Measurements from ENCODE around the gene SH3BP5L. TPM values are rescaled to one million over a fixed set of nuclear protein-coding genes. Genes with fewer than 3 reads are reported as not detected.

SH3BP5L gene
- total and polyA plus RNA-seq, 2 of the 13 experiments (the other 11 are each of a cell fraction or from before 2014, with no cell fraction given), result 10.3 to 14.9 TPM

- TF ChIP-seq FOXP1 (IDR thresholded peaks at IDR 0.05), result no peak
- no peak for TF ChIP-seq FOXP1 (CRISPR knock-in tag; IDR thresholded peaks at IDR 0.05)
- no peak for TF ChIP-seq CBX2 (IDR thresholded peaks at IDR 0.05; ENCODE audit: low read depth, low read length)
- no peak for TF ChIP-seq CBX2 (CRISPR knock-in tag; IDR thresholded peaks at IDR 0.05; ENCODE audit: low read depth)
- TF ChIP-seq, protein P1, sequence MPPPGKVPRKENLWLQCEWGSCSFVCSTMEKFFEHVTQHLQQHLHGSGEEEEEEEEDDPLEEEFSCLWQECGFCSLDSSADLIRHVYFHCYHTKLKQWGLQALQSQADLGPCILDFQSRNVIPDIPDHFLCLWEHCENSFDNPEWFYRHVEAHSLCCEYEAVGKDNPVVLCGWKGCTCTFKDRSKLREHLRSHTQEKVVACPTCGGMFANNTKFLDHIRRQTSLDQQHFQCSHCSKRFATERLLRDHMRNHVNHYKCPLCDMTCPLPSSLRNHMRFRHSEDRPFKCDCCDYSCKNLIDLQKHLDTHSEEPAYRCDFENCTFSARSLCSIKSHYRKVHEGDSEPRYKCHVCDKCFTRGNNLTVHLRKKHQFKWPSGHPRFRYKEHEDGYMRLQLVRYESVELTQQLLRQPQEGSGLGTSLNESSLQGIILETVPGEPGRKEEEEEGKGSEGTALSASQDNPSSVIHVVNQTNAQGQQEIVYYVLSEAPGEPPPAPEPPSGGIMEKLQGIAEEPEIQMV (CRISPR knock-in tag; IDR thresholded peaks at IDR 0.05; ENCODE audit: low read depth), result no peak
- TF ChIP-seq, protein P2, sequence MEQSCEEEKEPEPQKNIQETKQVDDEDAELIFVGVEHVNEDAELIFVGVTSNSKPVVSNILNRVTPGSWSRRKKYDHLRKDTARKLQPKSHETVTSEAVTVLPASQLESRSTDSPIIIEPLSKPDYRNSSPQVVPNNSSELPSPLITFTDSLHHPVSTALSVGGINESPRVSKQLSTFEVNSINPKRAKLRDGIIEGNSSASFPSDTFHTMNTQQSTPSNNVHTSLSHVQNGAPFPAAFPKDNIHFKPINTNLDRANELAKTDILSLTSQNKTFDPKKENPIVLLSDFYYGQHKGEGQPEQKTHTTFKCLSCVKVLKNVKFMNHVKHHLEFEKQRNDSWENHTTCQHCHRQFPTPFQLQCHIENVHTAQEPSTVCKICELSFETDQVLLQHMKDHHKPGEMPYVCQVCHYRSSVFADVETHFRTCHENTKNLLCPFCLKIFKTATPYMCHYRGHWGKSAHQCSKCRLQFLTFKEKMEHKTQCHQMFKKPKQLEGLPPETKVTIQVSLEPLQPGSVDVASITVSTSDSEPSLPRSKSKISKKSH (CRISPR knock-in tag; IDR thresholded peaks at IDR 0.05; ENCODE audit: borderline replicate concordance), result peak; percentile 76; the same call in 1 of the 2 replicates
- TF ChIP-seq ZNF737 (CRISPR knock-in tag; IDR thresholded peaks at IDR 0.05; ENCODE audit: borderline replicate concordance), result no peak
- TF ChIP-seq ZNF772 (CRISPR knock-in tag; IDR thresholded peaks at IDR 0.05), result peak; percentile 91; the same call in 1 of the 2 replicates
- no peak for TF ChIP-seq HMG20B (CRISPR knock-in tag; conservative IDR thresholded peaks at IDR 0.05)
- no peak for TF ChIP-seq ZNF562 (CRISPR knock-in tag; IDR thresholded peaks at IDR 0.05; ENCODE audit: borderline replicate concordance)
- no peak for TF ChIP-seq FOSL1 (CRISPR knock-in tag; IDR thresholded peaks at IDR 0.05; ENCODE audit: borderline replicate concordance)
- peak; percentile 50; the same call in 1 of the 2 replicates for TF ChIP-seq KMT2B (CRISPR knock-in tag; IDR thresholded peaks at IDR 0.05)
- no peak for TF ChIP-seq ZNF7 (CRISPR knock-in tag; IDR thresholded peaks at IDR 0.05)
- TF ChIP-seq RXRB (CRISPR knock-in tag; IDR thresholded peaks at IDR 0.05; ENCODE audit: borderline replicate concordance), result 0 out of 2 replicates have a peak, but pooled peaks have one; percentile 16
- peak; percentile 95 for TF ChIP-seq NCOA1 (CRISPR knock-in tag; IDR thresholded peaks at IDR 0.05)
- TF ChIP-seq ZNF83 (CRISPR knock-in tag; IDR thresholded peaks at IDR 0.05; ENCODE audit: borderline replicate concordance), result no peak; the same call in 1 of the 2 replicates
- TF ChIP-seq ZNF609 (CRISPR knock-in tag; IDR thresholded peaks at IDR 0.05; ENCODE audit: borderline replicate concordance), result no peak; the same call in 1 of the 2 replicates
- TF ChIP-seq BCL6 (CRISPR knock-in tag; IDR thresholded peaks at IDR 0.05), result peak; percentile 5; the same call in 1 of the 2 replicates
- TF ChIP-seq FUBP1 (CRISPR knock-in tag; IDR thresholded peaks at IDR 0.05; ENCODE audit: borderline replicate concordance), result no peak
Observed at GRCh38 chr1:248862998-248863881, 37.5 kb upstream of the SH3BP5L start (continued).
